MM.1S (cell line): ENCODE results near the gene HS2ST1.
"Not testable (repeated sequence)": the region's sequence is repeated elsewhere in the genome, so short reads cannot be mapped to it uniquely, and the experiment has no call there.

Source experiments
- DNase-seq: peaks from one replicate; pipeline ENCODE4 v3.0.0-alpha.2; 2015
- H2AFZ ChIP-seq: fragments of 300-600 bp; sonication (generic); 2 replicates; pipeline ENCODE4 v1.6.0; 2016; ENCODE audit warnings: antibody characterized with exemption, low read length
- H3F3A ChIP-seq: fragments of 300-600 bp; sonication (generic); 2 replicates; pipeline ENCODE4 v1.6.1; 2016; ENCODE audit warnings: mild to moderate bottlenecking, antibody characterized with exemption, low read length, moderate library complexity, mixed read lengths; ENCODE audit not compliant: insufficient read depth
- H3K27ac ChIP-seq: fragments of 300-600 bp; sonication (generic); 2 replicates; pipeline ENCODE4 v1.5.1; 2016; ENCODE audit warnings: mild to moderate bottlenecking, low read length
- H3K27me3 ChIP-seq: fragments of 300-600 bp; sonication (generic); replicated peaks from 2 replicates; pipeline ENCODE4 v1.6.0; 2016; ENCODE audit warnings: low read length; ENCODE audit not compliant: insufficient read depth
- H3K36me3 ChIP-seq: fragments of 300-600 bp; sonication (generic); replicated peaks from 2 replicates; pipeline ENCODE4 v1.6.1; 2016; ENCODE audit warnings: mild to moderate bottlenecking, low read length, mixed read lengths; ENCODE audit not compliant: insufficient read depth
- H3K4me1 ChIP-seq: fragments of 300-600 bp; sonication (generic); 2 replicates; pipeline ENCODE4 v1.6.1; 2016; ENCODE audit warnings: low read length, mixed read lengths
- H3K4me2 ChIP-seq: fragments of 300-600 bp; sonication (generic); 2 replicates; pipeline ENCODE4 v1.6.0; 2016; ENCODE audit warnings: low read depth, low read length
- H3K4me3 ChIP-seq: fragments of 300-600 bp; sonication (generic); 2 replicates; pipeline ENCODE4 v1.5.1; 2016; ENCODE audit warnings: low read length, mixed read lengths
- H3K79me2 ChIP-seq: fragments of 300-600 bp; sonication (generic); 2 replicates; pipeline ENCODE4 v1.6.1; 2016; ENCODE audit warnings: mixed run types, low read length, mixed read lengths
- H3K9ac ChIP-seq: fragments of 300-600 bp; sonication (generic); 2 replicates; pipeline ENCODE4 v1.6.1; 2016; ENCODE audit warnings: low read length, mixed read lengths
- H3K9me2 ChIP-seq: fragments of 300-600 bp; sonication (generic); replicated peaks from 2 replicates; pipeline ENCODE4 v1.6.1; 2016; ENCODE audit warnings: mild to moderate bottlenecking, low read length, mixed read lengths; ENCODE audit not compliant: insufficient read depth
- H3K9me3 ChIP-seq: fragments of 300-600 bp; sonication (generic); replicated peaks from 2 replicates; pipeline ENCODE4 v1.6.1; 2016; ENCODE audit warnings: mild to moderate bottlenecking, low read length, mixed read lengths; ENCODE audit not compliant: insufficient read depth
- H4K20me1 ChIP-seq: fragments of 300-600 bp; sonication (generic); 2 replicates; pipeline ENCODE4 v1.6.1; 2016; ENCODE audit warnings: mild to moderate bottlenecking, low read length, moderate library complexity, mixed read lengths; ENCODE audit not compliant: insufficient read depth
- CTCF ChIP-seq: fragments of 300-600 bp; sonication (generic); IDR thresholded peaks from 2 replicates; pipeline ENCODE4 v1.5.1; 2016; ENCODE audit warnings: antibody characterized with exemption, low read length, mixed read lengths
- EZH2 ChIP-seq: fragments of 300-600 bp; sonication (generic); optimal IDR thresholded peaks from 2 replicates; pipeline ENCODE3; 2017; ENCODE audit warnings: low read depth, mild to moderate bottlenecking, antibody characterized with exemption, low read length, mixed read lengths
- EZH2phosphoT487 ChIP-seq: fragments of 300-600 bp; sonication (generic); IDR thresholded peaks from 2 replicates; pipeline ENCODE4 v1.6.1; 2018; ENCODE audit warnings: antibody characterized with exemption, low read length

HS2ST1 gene

GRCh38 chr1:86875722-86876121 lies 38.7 kb upstream of the HS2ST1 start:
- DNase-seq = no peak
- no peak overlapping the region for H2AFZ ChIP-seq
- H3K4me1 ChIP-seq = no peaks in the 10 kb centered on the region
- H3K27ac ChIP-seq = no peak overlapping the region
- H4K20me1 ChIP-seq = no peaks in the 10 kb centered on the region
- peaks cover 7% of the 10 kb centered on the region; the same call in 1 of the 2 replicates for H3K36me3 ChIP-seq
- H3K9me3 ChIP-seq = no peaks in the 10 kb centered on the region
- no peak overlapping the region for H3K9ac ChIP-seq
- H3K79me2 ChIP-seq = 0 out of 2 replicates have a peak, but pooled peaks cover 3% of the 10 kb centered on the region
- H3K9me2 ChIP-seq = no peaks in the 10 kb centered on the region
- no peaks in the 10 kb centered on the region for H3F3A ChIP-seq
- TF ChIP-seq EZH2phosphoT487 (no peak), EZH2 (no peak), CTCF (no peak)
- no peaks in the 10 kb centered on the region for H3K27me3 ChIP-seq
- no peak overlapping the region for H3K4me3 ChIP-seq
- no peak overlapping the region for H3K4me2 ChIP-seq

- peaks cover 5% of the 10 kb centered on the region for H3K4me1 ChIP-seq
- H3K4me2 ChIP-seq = no peak overlapping the region
- H3F3A ChIP-seq = no peaks in the 10 kb centered on the region
- H2AFZ ChIP-seq = no peak overlapping the region
- H4K20me1 ChIP-seq = no peaks in the 10 kb centered on the region
- H3K9me2 ChIP-seq = no peaks in the 10 kb centered on the region
- no peak for DNase-seq
- H3K27me3 ChIP-seq = no peaks in the 10 kb centered on the region
- no peaks in the 10 kb centered on the region for H3K36me3 ChIP-seq
- H3K4me3 ChIP-seq = no peak overlapping the region
- peaks cover 71% of the 10 kb centered on the region for H3K79me2 ChIP-seq
- H3K27ac ChIP-seq = peak overlapping the region; percentile 8; the same call in 1 of the 2 replicates
- H3K9ac ChIP-seq = no peak overlapping the region
- no peaks in the 10 kb centered on the region for H3K9me3 ChIP-seq
- TF ChIP-seq EZH2 = no peak
- no peak for TF ChIP-seq EZH2phosphoT487
- no peak for TF ChIP-seq CTCF
Measured at GRCh38 chr1:86887479-86888162, 26.8 kb upstream of the HS2ST1 start.

- Histone ChIP-seq H3K4me3 (no peak overlapping the region), H3K9me2 (no peaks in the 10 kb centered on the region), H3K27ac (no peak overlapping the region), H3K4me1 (peaks cover 5% of the 10 kb centered on the region), H3K36me3 (no peaks in the 10 kb centered on the region), H3K79me2 (peaks cover 71% of the 10 kb centered on the region), H3K4me2 (no peak overlapping the region), H3K9ac (no peak overlapping the region), H3K9me3 (no peaks in the 10 kb centered on the region), H3K27me3 (no peaks in the 10 kb centered on the region), H2AFZ (no peak overlapping the region), H4K20me1 (no peaks in the 10 kb centered on the region), H3F3A (no peaks in the 10 kb centered on the region)
- TF ChIP-seq EZH2phosphoT487 (no peak), EZH2 (no peak), CTCF (no peak)
- no peak for DNase-seq
Measured at GRCh38 chr1:86888327-86888726, 26.1 kb upstream of the HS2ST1 start.

GRCh38 chr1:86899401-86899800 lies 15.0 kb upstream of the HS2ST1 start:
- H4K20me1 ChIP-seq, H2AFZ ChIP-seq, H3F3A ChIP-seq, H3K4me2 ChIP-seq, H3K9me2 ChIP-seq, H3K27me3 ChIP-seq, H3K9ac ChIP-seq, H3K9me3 ChIP-seq, H3K4me1 ChIP-seq, H3K27ac ChIP-seq, H3K36me3 ChIP-seq, DNase-seq, H3K4me3 ChIP-seq: not testable (repeated sequence)
- H3K79me2 ChIP-seq = peaks cover 57% of the 10 kb centered on the region
